GM12891 (cell line): ENCODE measurements around the gene AP1M2.

Source experiments
- POLR2A ChIP-seq: IDR thresholded peaks from 2 replicates; pipeline ENCODE4 v1.6.1; 2011; ENCODE audit warnings: low read depth, low read length, control low read depth
- POLR2AphosphoS5 ChIP-seq: IDR thresholded peaks from 2 replicates; pipeline ENCODE4 v1.6.1; 2011; ENCODE audit warnings: low read depth, low read length, control low read depth

- TF ChIP-seq POLR2AphosphoS5 (no peak), POLR2A (no peak)
These were observed 54.7 kb downstream of the AP1M2 start for GRCh38 chr19:10532457-10532856.
